Measurements from ENCODE around the gene CD63.
A peak's percentile ranks its signal among the peaks of the same experiment; 100 is the strongest.

Gene CD63

GRCh38 chr12:55721601-55722213 lies 7.1 kb downstream of the CD63 start:
- no peak for DNase-seq (ENCODE audit: low read depth in 2 of 2)

GRCh38 chr12:55720894-55721444 lies 7.8 kb downstream of the CD63 start:
- no peak for DNase-seq (ENCODE audit: low read depth in 2 of 2)

- DNase-seq (ENCODE audit: low read depth in 2 of 2), result no peak
These were observed 8.7 kb downstream of the CD63 start, which contains the start of gene RDH5 for GRCh38 chr12:55720071-55720564. RDH5 (plus strand) TSS chr12:55720393; CDS start chr12:55721185, 792 bp downstream.

GRCh38 chr12:55719371-55719770 lies 9.4 kb downstream of the CD63 start:
- DNase-seq (ENCODE audit: low read depth in 2 of 2), result no peak

GRCh38 chr12:55718624-55719275 lies 10.1 kb downstream of the CD63 start:
- no peak for DNase-seq (ENCODE audit: low read depth in 2 of 2)

GRCh38 chr12:55718015-55718414 lies 10.8 kb downstream of the CD63 start:
- no peak for DNase-seq (ENCODE audit: low read depth in 2 of 2)

GRCh38 chr12:55717011-55718007 lies 11.5 kb downstream of the CD63 start:
- DNase-seq (ENCODE audit: low read depth in 2 of 2), result no peak

- DNase-seq (ENCODE audit: low read depth in 2 of 2), result no peak
These were observed 12.2 kb downstream of the CD63 start for GRCh38 chr12:55716582-55716957.

GRCh38 chr12:55715833-55716581 lies 12.8 kb downstream of the CD63 start, which contains the start of gene BLOC1S1:
BLOC1S1 (plus strand) TSS chr12:55716046; CDS start chr12:55716052, 6 bp downstream.
- DNase-seq (ENCODE audit: low read depth in 2 of 2), result peak; percentile 81 to 85

GRCh38 chr12:55715169-55715764 lies 13.5 kb downstream of the CD63 start:
- DNase-seq (ENCODE audit: low read depth in 2 of 2), result no peak

GRCh38 chr12:55713721-55714120 lies 15.1 kb downstream of the CD63 start:
- DNase-seq (ENCODE audit: low read depth in 2 of 2), result no peak

- no peak for DNase-seq (ENCODE audit: low read depth in 2 of 2)
These were observed 16.0 kb downstream of the CD63 start for GRCh38 chr12:55712700-55713415.

- DNase-seq (ENCODE audit: low read depth in 2 of 2), result no peak
These were observed 16.8 kb downstream of the CD63 start for GRCh38 chr12:55711786-55712553.

- DNase-seq (ENCODE audit: low read depth in 2 of 2), result no peak
These were observed 20.0 kb downstream of the CD63 start for GRCh38 chr12:55708695-55709233.

- peak in 1 of 2 donors; percentile 63 for DNase-seq (ENCODE audit: low read depth in 2 of 2)
These were observed 20.7 kb downstream of the CD63 start, which contains the start of gene ITGA7 for GRCh38 chr12:55707841-55708694. ITGA7 (minus strand) TSS chr12:55707904; CDS start chr12:55707682, 222 bp downstream.

GRCh38 chr12:55707219-55707671 lies 21.6 kb downstream of the CD63 start:
- DNase-seq (ENCODE audit: low read depth in 2 of 2), result no peak

GRCh38 chr12:55706568-55707218 lies 22.1 kb downstream of the CD63 start:
- DNase-seq (ENCODE audit: low read depth in 2 of 2), result no peak
